Activated T-cell treated with anti-CD3 and anti-CD28 coated beads, Interleukin-2, amount 50 U/mL, for 72 hours (primary cell): ENCODE results near the gene CAMTA1. TPM values are rescaled to one million over a fixed set of nuclear protein-coding genes. Genes with fewer than 3 reads are reported as not detected.

Experiments
- ATAC-seq, 2 donors: fragments of 150-1000 bp; cut with Tn5 transposase; replicated peaks in 1 of 2; 2 replicates each; pipeline ENCODE4 v1.10.0; 2021; ENCODE audit warnings: moderate library complexity in 2 of 2, mild to moderate bottlenecking in 1 of 2
- DNase-seq, 2 donors: peaks; one replicate each; pipeline ENCODE4 v3.0.0; 2021 to 2022; ENCODE audit warnings: mixed read lengths in 1 of 2
- H3K27ac Mint-ChIP-seq: one replicate; pipeline ENCODE4 v1.8.0; 2022; ENCODE audit warnings: mild to moderate bottlenecking, moderate library complexity, mixed read lengths
- H3K27me3 Mint-ChIP-seq: one replicate; pipeline ENCODE4 v1.8.0; 2022; ENCODE audit warnings: low read depth, mixed read lengths
- H3K36me3 Mint-ChIP-seq, 2 donors: one replicate each; pipeline ENCODE4 v1.8.0; 2022; ENCODE audit warnings: mixed read lengths in 2 of 2, mild to moderate bottlenecking in 1 of 2; ENCODE audit not compliant: insufficient read depth in 2 of 2
- H3K4me1 Mint-ChIP-seq: one replicate; pipeline ENCODE4 v1.8.0; 2022; ENCODE audit warnings: low read depth, mixed read lengths
- H3K4me3 Mint-ChIP-seq, 2 donors: one replicate each; pipeline ENCODE4 v1.8.0; 2022; ENCODE audit warnings: mild to moderate bottlenecking in 2 of 2, mixed read lengths in 2 of 2, moderate library complexity in 2 of 2
- H3K9me3 Mint-ChIP-seq, 2 donors: one replicate each; pipeline ENCODE4 v1.8.0; 2022; ENCODE audit warnings: mixed read lengths in 2 of 2
- total RNA-seq, 2 donors: library from RNA; stranded (reverse); gene quantifications; one replicate each; pipeline ENCODE4 v1.2.3, GENCODE V29; 2022

CAMTA1 gene
- total RNA-seq, 2 donors from 2014 or later = 47.8 to 63.3 TPM

DNA sequence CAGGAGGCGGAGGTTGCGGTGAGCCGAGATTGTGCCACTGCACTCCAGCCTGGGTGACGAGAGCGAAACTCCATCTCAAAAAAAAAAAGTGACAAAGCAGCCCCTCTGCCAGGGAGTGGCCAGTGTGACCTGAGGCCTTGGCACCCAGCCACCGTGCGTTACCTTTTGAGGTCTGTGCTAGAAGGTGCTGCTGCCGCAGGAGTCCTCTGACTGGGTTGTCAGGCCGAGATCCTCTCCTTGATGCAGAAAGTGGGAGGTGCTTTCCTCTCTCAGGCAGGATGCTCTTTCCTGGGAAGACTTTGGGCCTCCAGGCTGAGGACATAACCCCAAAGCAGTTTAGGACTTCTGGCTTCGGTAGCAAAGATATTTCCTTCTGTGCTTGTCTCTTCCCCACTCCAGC, 705.3 kb downstream of the CAMTA1 start:
- Mint-ChIP-seq H3K36me3 (no peaks in the 10 kb centered on the region), H3K27ac (no peak overlapping the region), H3K4me1 (no peaks in the 10 kb centered on the region), H3K27me3 (peaks cover 9% of the 10 kb centered on the region), H3K4me3 (no peak overlapping the region), H3K9me3 (peaks cover 9 to 11% of the 10 kb centered on the region in 2 donors)
- ATAC-seq (no peak), DNase-seq (no peak)

- H3K36me3 Mint-ChIP-seq = no peaks in the 10 kb centered on the region
- ATAC-seq (no peak), DNase-seq (no peak)
- peaks cover 9 to 11% of the 10 kb centered on the region in 2 donors for H3K9me3 Mint-ChIP-seq
- H3K4me3 Mint-ChIP-seq = no peak overlapping the region
- H3K4me1 Mint-ChIP-seq = no peaks in the 10 kb centered on the region
- no peak overlapping the region for H3K27ac Mint-ChIP-seq
- peaks cover 9% of the 10 kb centered on the region for H3K27me3 Mint-ChIP-seq
These were observed 706.0 kb downstream of the CAMTA1 start for GRCh38 chr1:7491109-7491817.

DNA sequence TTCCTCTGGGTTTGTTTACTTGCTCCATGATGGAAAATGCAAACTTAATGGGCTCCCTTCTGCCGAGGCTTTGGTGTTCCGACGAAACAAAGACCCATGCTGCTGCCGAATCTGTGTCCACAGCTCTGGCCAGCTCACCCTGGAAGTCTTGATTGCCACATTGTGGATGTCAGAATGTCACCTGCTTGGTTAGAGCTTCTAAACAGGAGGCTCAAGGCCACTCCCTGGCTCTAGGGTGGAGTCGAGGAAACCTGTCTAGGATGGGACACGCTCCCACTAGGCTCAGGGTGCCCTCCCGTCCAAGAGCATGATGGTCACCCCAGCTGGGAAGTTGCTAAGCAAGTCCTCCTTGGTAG, 706.5 kb downstream of the CAMTA1 start:
- DNase-seq = no peak
- no peaks in the 10 kb centered on the region for H3K4me1 Mint-ChIP-seq
- ATAC-seq = no peak
- H3K9me3 Mint-ChIP-seq = peaks cover 9 to 11% of the 10 kb centered on the region in 2 donors
- no peaks in the 10 kb centered on the region for H3K36me3 Mint-ChIP-seq
- no peak overlapping the region for H3K4me3 Mint-ChIP-seq
- no peak overlapping the region for H3K27ac Mint-ChIP-seq
- peaks cover 9% of the 10 kb centered on the region for H3K27me3 Mint-ChIP-seq

- ATAC-seq (no peak), DNase-seq (no peak)
- no peak overlapping the region for H3K4me3 Mint-ChIP-seq
- peaks cover 9 to 11% of the 10 kb centered on the region in 2 donors for H3K9me3 Mint-ChIP-seq
- peaks cover 9% of the 10 kb centered on the region for H3K27me3 Mint-ChIP-seq
- H3K4me1 Mint-ChIP-seq = no peaks in the 10 kb centered on the region
- no peak overlapping the region for H3K27ac Mint-ChIP-seq
- no peaks in the 10 kb centered on the region for H3K36me3 Mint-ChIP-seq
These were observed 708.6 kb downstream of the CAMTA1 start for GRCh38 chr1:7493711-7494454.

DNA sequence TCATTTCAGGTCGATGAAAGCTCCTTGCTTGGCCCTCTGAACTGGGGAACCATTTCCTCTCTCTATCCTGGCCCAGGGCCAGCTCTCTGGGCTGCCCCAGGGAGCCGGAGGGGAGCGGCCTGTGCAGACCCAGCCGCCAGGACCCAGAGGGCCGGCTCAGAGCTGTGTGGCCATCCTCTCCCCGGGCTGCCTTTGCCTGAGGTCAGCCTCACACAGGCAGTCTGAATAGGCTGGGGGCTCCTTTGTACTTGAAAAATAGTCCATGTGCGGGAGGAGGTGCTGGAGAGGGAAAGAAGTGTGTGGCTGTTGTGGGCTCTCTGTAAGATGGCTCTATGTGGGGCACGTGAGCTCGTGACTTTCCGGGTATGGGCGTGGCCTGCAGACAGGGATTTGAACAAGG, 710.7 kb downstream of the CAMTA1 start:
- no peaks in the 10 kb centered on the region for H3K4me1 Mint-ChIP-seq
- no peak overlapping the region for H3K27ac Mint-ChIP-seq
- peaks cover 9 to 11% of the 10 kb centered on the region in 2 donors for H3K9me3 Mint-ChIP-seq
- DNase-seq = no peak
- H3K4me3 Mint-ChIP-seq = no peak overlapping the region
- H3K36me3 Mint-ChIP-seq = no peaks in the 10 kb centered on the region
- ATAC-seq = no peak
- peaks cover 9% of the 10 kb centered on the region for H3K27me3 Mint-ChIP-seq

GRCh38 chr1:7497107-7497637, 711.9 kb downstream of the CAMTA1 start:
- Mint-ChIP-seq H3K27me3 (peaks cover 9% of the 10 kb centered on the region), H3K27ac (no peak overlapping the region), H3K4me1 (no peaks in the 10 kb centered on the region), H3K9me3 (peaks cover 9 to 11% of the 10 kb centered on the region in 2 donors), H3K36me3 (no peaks in the 10 kb centered on the region), H3K4me3 (no peak overlapping the region)
- ATAC-seq (no peak), DNase-seq (no peak)

- Mint-ChIP-seq H3K9me3 (no peaks in the 10 kb centered on the region), H3K36me3 (no peaks in the 10 kb centered on the region), H3K27ac (no peak overlapping the region), H3K4me1 (no peaks in the 10 kb centered on the region), H3K4me3 (no peak overlapping the region), H3K27me3 (no peaks in the 10 kb centered on the region)
- ATAC-seq (no peak), DNase-seq (no peak)
These were observed 715.3 kb downstream of the CAMTA1 start for GRCh38 chr1:7500381-7501083.

GRCh38 chr1:7501084-7501491, 715.8 kb downstream of the CAMTA1 start:
- no peak overlapping the region for H3K27ac Mint-ChIP-seq
- no peaks in the 10 kb centered on the region for H3K36me3 Mint-ChIP-seq
- no peak overlapping the region for H3K4me3 Mint-ChIP-seq
- ATAC-seq = no peak
- no peaks in the 10 kb centered on the region for H3K27me3 Mint-ChIP-seq
- H3K9me3 Mint-ChIP-seq = no peaks in the 10 kb centered on the region
- no peaks in the 10 kb centered on the region for H3K4me1 Mint-ChIP-seq
- no peak for DNase-seq

- Mint-ChIP-seq H3K4me1 (no peaks in the 10 kb centered on the region), H3K27me3 (no peaks in the 10 kb centered on the region), H3K4me3 (no peak overlapping the region), H3K9me3 (no peaks in the 10 kb centered on the region), H3K27ac (no peak overlapping the region), H3K36me3 (no peaks in the 10 kb centered on the region)
- DNase-seq (no peak), ATAC-seq (no peak)
These were observed 716.7 kb downstream of the CAMTA1 start for GRCh38 chr1:7501723-7502603.

- DNase-seq (no peak), ATAC-seq (no peak)
- no peaks in the 10 kb centered on the region for H3K36me3 Mint-ChIP-seq
- no peaks in the 10 kb centered on the region for H3K4me1 Mint-ChIP-seq
- H3K27me3 Mint-ChIP-seq = no peaks in the 10 kb centered on the region
- H3K27ac Mint-ChIP-seq = no peak overlapping the region
- H3K9me3 Mint-ChIP-seq = no peaks in the 10 kb centered on the region
- no peak overlapping the region for H3K4me3 Mint-ChIP-seq
These were observed 718.6 kb downstream of the CAMTA1 start for GRCh38 chr1:7503691-7504437.

DNA sequence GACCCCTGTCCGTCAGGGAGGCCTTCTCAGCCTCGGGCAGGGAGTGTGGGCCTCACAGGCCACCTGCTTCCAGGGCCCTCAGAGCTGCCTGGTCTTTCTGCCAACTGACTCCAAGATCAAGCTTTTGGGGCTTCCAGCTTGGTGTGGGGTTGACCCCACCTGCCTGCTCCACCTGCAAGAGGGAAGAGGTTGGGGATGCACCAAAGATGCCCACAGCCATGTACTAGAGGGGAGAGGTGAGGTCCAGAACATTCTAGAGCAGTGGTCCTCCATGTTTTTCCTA, 719.1 kb downstream of the CAMTA1 start:
- H3K27ac Mint-ChIP-seq = no peak overlapping the region
- H3K27me3 Mint-ChIP-seq = no peaks in the 10 kb centered on the region
- no peaks in the 10 kb centered on the region for H3K4me1 Mint-ChIP-seq
- H3K36me3 Mint-ChIP-seq = no peaks in the 10 kb centered on the region
- no peaks in the 10 kb centered on the region for H3K9me3 Mint-ChIP-seq
- DNase-seq (no peak), ATAC-seq (no peak)
- H3K4me3 Mint-ChIP-seq = no peak overlapping the region

GRCh38 chr1:7505094-7505770, 720.0 kb downstream of the CAMTA1 start:
- DNase-seq (no peak), ATAC-seq (no peak)
- no peak overlapping the region for H3K27ac Mint-ChIP-seq
- H3K4me1 Mint-ChIP-seq = no peaks in the 10 kb centered on the region
- H3K9me3 Mint-ChIP-seq = no peaks in the 10 kb centered on the region
- no peaks in the 10 kb centered on the region for H3K36me3 Mint-ChIP-seq
- no peaks in the 10 kb centered on the region for H3K27me3 Mint-ChIP-seq
- H3K4me3 Mint-ChIP-seq = no peak overlapping the region
